ENCODE data around the gene MKX. TPM values are rescaled to one million over a fixed set of nuclear protein-coding genes. Genes with fewer than 3 reads are reported as not detected.

MKX gene
- total RNA-seq, 1 experiment from 2014 or later = 27.5 TPM

DNA sequence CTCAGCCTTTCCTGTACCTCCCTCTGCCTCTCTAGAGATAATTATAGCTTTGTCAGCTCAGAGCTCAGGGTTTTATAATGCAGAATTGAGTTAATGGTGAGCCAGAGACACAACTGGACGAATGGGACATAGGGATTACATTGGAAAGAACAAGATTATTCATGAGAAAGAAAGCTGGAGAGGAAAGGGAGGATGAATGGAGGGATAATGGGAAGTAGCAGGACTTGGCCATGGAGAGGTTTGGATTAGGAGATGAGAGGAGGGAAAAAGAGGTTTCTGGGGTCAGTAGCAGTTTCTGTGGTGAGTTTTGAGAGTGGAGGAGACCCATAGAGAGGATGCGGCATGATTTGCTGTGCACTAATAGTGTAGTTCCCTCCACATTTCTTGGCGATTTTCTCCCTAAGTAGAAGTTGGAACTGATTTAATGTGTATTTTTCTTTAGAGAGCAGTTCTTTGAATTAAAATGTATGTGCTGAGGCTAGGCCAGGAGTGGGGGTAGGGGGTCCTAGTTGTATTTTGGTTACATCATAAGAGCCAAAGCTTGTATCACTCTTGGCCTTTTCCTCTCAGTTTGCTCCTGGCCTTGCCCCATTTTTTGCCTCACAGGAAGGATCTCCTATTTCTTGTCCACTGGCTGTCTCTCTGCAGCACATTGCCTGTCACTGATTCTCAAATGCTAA, 107.4 kb downstream of the MKX start:
- H3K79me2 ChIP-seq (ENCODE audit: insufficient read depth, low read length) = no peaks in the 10 kb centered on the region
- intact Hi-C loops (cut with micrococcal nuclease) = no loop called here
- ATAC-seq = no peak
- peaks cover 0 to 3% of the 10 kb centered on the region in 2 experiments; a peak in 1 of 4 replicates for H3K9me3 ChIP-seq (ENCODE audit: control insufficient read depth in 1 of 2, insufficient read depth in 1 of 2, low read depth in 1 of 2, low read length in 2 of 2)
- no peak overlapping the region for H3K4me3 ChIP-seq (replicated peaks in 1 of 2; ENCODE audit: low read depth in 1 of 2, low read length in 2 of 2)
- H3K4me2 ChIP-seq (ENCODE audit: low read length) = no peak overlapping the region
- ChIA-PET POLR2A (no interaction called here), RAD21 (ENCODE audit: low non-redundant PET in 1 of 2, low total read pairs in 2 of 2, uncharacterized antibody in 2 of 2, unreplicated experiment in 2 of 2) (no interaction called here), CTCF (no interaction called here)
- H3K27me3 ChIP-seq (ENCODE audit: insufficient read depth, low read length) = no peaks in the 10 kb centered on the region
- BruUV-seq (replicated peaks) = no TSS peak
- H2AFZ ChIP-seq (ENCODE audit: low read depth, low read length, poor library complexity, severe bottlenecking) = no peak overlapping the region
- no peaks in the 10 kb centered on the region for H4K20me1 ChIP-seq (ENCODE audit: insufficient read depth)
- H3K9ac ChIP-seq (ENCODE audit: low read length) = no peak overlapping the region
- no peaks in the 10 kb centered on the region for H3K9me2 ChIP-seq (ENCODE audit: insufficient read depth)
- no peak for DNase-seq (ENCODE audit: low read depth, low spot score)
- H3K36me3 ChIP-seq (ENCODE audit: control insufficient read depth in 1 of 2, insufficient read depth in 2 of 2, low read length in 2 of 2) = no peaks in the 10 kb centered on the region
- H3K27ac ChIP-seq (ENCODE audit: low read depth, low read length) = no peak overlapping the region
- TF ChIP-seq SIN3A (IDR thresholded peaks at IDR 0.05; ENCODE audit: low read depth) = no peak
- TF ChIP-seq CBX3 (IDR thresholded peaks at IDR 0.05; ENCODE audit: low read depth) = no peak
- no peak for TF ChIP-seq YY1 (IDR thresholded peaks at IDR 0.05; ENCODE audit: extremely low read depth, insufficient replicate concordance, low read depth, low read length)
- TF ChIP-seq ELF1 (IDR thresholded peaks at IDR 0.05; ENCODE audit: borderline replicate concordance, low read depth) = no peak
- no peaks in the 10 kb centered on the region for H3K4me1 ChIP-seq (ENCODE audit: control insufficient read depth in 1 of 2, insufficient read depth in 2 of 2, low read length in 2 of 2)

DNA sequence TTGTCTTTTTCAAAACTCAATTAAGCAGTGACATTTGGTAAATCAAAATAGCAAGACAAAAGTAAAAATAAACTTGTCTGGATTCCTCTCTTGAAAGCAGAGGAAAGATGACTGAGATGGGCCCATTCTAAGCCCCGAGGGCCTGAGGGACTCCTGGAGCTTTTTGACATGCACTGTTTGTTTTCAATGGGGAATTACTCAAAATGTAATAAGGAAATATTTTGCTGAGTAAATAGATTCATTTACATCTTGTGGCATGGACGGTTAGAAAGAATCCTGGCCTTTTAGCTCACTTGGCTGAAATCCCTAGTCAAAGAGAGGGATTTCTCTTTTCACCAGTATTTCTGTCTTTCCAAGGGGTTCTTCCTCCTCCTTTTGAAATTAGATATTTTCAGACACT, 108.0 kb downstream of the MKX start:
- TF ChIP-seq CBX3 (IDR thresholded peaks at IDR 0.05; ENCODE audit: low read depth) = no peak
- no peak for TF ChIP-seq CEBPB (IDR thresholded peaks at IDR 0.05; ENCODE audit: low read depth)
- TF ChIP-seq, protein P1, sequence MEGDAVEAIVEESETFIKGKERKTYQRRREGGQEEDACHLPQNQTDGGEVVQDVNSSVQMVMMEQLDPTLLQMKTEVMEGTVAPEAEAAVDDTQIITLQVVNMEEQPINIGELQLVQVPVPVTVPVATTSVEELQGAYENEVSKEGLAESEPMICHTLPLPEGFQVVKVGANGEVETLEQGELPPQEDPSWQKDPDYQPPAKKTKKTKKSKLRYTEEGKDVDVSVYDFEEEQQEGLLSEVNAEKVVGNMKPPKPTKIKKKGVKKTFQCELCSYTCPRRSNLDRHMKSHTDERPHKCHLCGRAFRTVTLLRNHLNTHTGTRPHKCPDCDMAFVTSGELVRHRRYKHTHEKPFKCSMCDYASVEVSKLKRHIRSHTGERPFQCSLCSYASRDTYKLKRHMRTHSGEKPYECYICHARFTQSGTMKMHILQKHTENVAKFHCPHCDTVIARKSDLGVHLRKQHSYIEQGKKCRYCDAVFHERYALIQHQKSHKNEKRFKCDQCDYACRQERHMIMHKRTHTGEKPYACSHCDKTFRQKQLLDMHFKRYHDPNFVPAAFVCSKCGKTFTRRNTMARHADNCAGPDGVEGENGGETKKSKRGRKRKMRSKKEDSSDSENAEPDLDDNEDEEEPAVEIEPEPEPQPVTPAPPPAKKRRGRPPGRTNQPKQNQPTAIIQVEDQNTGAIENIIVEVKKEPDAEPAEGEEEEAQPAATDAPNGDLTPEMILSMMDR (IDR thresholded peaks at IDR 0.05 in 2 of 3, conservative IDR thresholded peaks at IDR 0.05 in 1 of 3; ENCODE audit: borderline replicate concordance in 1 of 3, insufficient read depth in 1 of 3, low read depth in 2 of 3, low read length in 2 of 3) = no peak
- TF ChIP-seq ZFX (IDR thresholded peaks at IDR 0.05) = no peak
- TF ChIP-seq SIN3A (IDR thresholded peaks at IDR 0.05; ENCODE audit: low read depth) = no peak
- no peak for TF ChIP-seq EZH2phosphoT487 (IDR thresholded peaks at IDR 0.05; ENCODE audit: borderline replicate concordance)
- TF ChIP-seq YY1 (IDR thresholded peaks at IDR 0.05; ENCODE audit: extremely low read depth, insufficient replicate concordance, low read depth, low read length) = no peak
- TF ChIP-seq ELF1 (IDR thresholded peaks at IDR 0.05; ENCODE audit: borderline replicate concordance, low read depth) = no peak
- TF ChIP-seq JUND (IDR thresholded peaks at IDR 0.05) = no peak
- TF ChIP-seq, protein P2, sequence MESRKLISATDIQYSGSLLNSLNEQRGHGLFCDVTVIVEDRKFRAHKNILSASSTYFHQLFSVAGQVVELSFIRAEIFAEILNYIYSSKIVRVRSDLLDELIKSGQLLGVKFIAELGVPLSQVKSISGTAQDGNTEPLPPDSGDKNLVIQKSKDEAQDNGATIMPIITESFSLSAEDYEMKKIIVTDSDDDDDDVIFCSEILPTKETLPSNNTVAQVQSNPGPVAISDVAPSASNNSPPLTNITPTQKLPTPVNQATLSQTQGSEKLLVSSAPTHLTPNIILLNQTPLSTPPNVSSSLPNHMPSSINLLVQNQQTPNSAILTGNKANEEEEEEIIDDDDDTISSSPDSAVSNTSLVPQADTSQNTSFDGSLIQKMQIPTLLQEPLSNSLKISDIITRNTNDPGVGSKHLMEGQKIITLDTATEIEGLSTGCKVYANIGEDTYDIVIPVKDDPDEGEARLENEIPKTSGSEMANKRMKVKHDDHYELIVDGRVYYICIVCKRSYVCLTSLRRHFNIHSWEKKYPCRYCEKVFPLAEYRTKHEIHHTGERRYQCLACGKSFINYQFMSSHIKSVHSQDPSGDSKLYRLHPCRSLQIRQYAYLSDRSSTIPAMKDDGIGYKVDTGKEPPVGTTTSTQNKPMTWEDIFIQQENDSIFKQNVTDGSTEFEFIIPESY (IDR thresholded peaks at IDR 0.05; ENCODE audit: extremely low read depth, insufficient replicate concordance, low read length) = no peak
- TF ChIP-seq POLR2A (IDR thresholded peaks at IDR 0.05; ENCODE audit: borderline replicate concordance, extremely low read depth, insufficient read depth, insufficient read length) = no peak
- TF ChIP-seq ZNF274 (IDR thresholded peaks at IDR 0.05; ENCODE audit: low read depth, low read length) = no peak
- no peak for TF ChIP-seq TCF7L2 (IDR thresholded peaks at IDR 0.05; ENCODE audit: borderline replicate concordance, extremely low read depth, insufficient read depth, insufficient read length)
- Histone ChIP-seq H3K4me1 (ENCODE audit: control insufficient read depth in 1 of 2, insufficient read depth in 2 of 2, low read length in 2 of 2) (no peaks in the 10 kb centered on the region), H2AFZ (ENCODE audit: low read depth, low read length, poor library complexity, severe bottlenecking) (no peak overlapping the region), H3K36me3 (ENCODE audit: control insufficient read depth in 1 of 2, insufficient read depth in 2 of 2, low read length in 2 of 2) (no peaks in the 10 kb centered on the region), H3K79me2 (ENCODE audit: insufficient read depth, low read length) (no peaks in the 10 kb centered on the region), H3K9me3 (ENCODE audit: control insufficient read depth in 1 of 2, insufficient read depth in 1 of 2, low read depth in 1 of 2, low read length in 2 of 2) (peaks cover 0 to 3% of the 10 kb centered on the region in 2 experiments; a peak in 1 of 4 replicates), H3K4me3 (replicated peaks in 1 of 2; ENCODE audit: low read depth in 1 of 2, low read length in 2 of 2) (no peak overlapping the region), H3K27me3 (ENCODE audit: insufficient read depth, low read length) (no peaks in the 10 kb centered on the region), H3K27ac (ENCODE audit: low read depth, low read length) (no peak overlapping the region), H3K9me2 (ENCODE audit: insufficient read depth) (no peaks in the 10 kb centered on the region), H4K20me1 (ENCODE audit: insufficient read depth) (no peaks in the 10 kb centered on the region), H3K4me2 (ENCODE audit: low read length) (no peak overlapping the region), H3K9ac (ENCODE audit: low read length) (no peak overlapping the region)
- RAD21 ChIA-PET (ENCODE audit: low non-redundant PET in 1 of 2, low total read pairs in 2 of 2, uncharacterized antibody in 2 of 2, unreplicated experiment in 2 of 2) = no interaction called here
- intact Hi-C loops (cut with micrococcal nuclease) = no loop called here
- POLR2A ChIA-PET = no interaction called here
- BruUV-seq (replicated peaks) = no TSS peak
- ATAC-seq = no peak
- DNase-seq (ENCODE audit: low read depth, low spot score) = no peak
- CTCF ChIA-PET = no interaction called here
